Body of pancreas (tissue), 4 donors: ENCODE measurements around the gene SLC25A13.

Source experiments
- POLR2A ChIP-seq, 3 donors: fragments of 450-650 bp; IDR thresholded peaks; one replicate each; pipeline ENCODE4 v1.6.1; 2016; ENCODE audit warnings: antibody characterized with exemption in 3 of 3, mild to moderate bottlenecking in 2 of 3
- TF ChIP-seq, protein P1 (sequence below), 7 experiments: fragments of 450-650 bp in 4 of 7; fragments of 200-600 bp in 3 of 7; sonication (generic) in 3 of 7; IDR thresholded peaks; one replicate each; pipeline ENCODE4 v1.5.1; 2016 to 2019; ENCODE audit warnings: antibody characterized with exemption in 7 of 7

DNA sequence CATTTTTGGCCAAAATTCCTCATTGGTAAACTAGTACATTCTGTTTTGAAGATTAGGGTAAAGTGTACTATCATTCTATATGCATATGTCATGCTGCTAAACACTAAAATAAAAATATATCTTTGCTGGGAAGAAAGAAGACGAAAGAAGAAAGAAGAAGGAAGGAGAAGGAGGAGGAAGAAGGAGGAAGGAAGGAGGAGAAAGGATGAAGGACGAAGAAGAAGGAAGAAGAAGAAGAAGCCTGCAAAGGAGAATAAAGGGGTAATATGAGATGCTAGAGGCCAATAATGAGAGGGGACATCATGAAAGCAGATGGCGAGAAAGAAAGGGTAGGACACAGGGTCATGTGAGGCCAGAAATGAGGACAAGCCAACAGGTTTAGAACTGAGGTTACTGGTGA, 8.0 kb downstream of the SLC25A13 start:
- TF ChIP-seq, protein P1, sequence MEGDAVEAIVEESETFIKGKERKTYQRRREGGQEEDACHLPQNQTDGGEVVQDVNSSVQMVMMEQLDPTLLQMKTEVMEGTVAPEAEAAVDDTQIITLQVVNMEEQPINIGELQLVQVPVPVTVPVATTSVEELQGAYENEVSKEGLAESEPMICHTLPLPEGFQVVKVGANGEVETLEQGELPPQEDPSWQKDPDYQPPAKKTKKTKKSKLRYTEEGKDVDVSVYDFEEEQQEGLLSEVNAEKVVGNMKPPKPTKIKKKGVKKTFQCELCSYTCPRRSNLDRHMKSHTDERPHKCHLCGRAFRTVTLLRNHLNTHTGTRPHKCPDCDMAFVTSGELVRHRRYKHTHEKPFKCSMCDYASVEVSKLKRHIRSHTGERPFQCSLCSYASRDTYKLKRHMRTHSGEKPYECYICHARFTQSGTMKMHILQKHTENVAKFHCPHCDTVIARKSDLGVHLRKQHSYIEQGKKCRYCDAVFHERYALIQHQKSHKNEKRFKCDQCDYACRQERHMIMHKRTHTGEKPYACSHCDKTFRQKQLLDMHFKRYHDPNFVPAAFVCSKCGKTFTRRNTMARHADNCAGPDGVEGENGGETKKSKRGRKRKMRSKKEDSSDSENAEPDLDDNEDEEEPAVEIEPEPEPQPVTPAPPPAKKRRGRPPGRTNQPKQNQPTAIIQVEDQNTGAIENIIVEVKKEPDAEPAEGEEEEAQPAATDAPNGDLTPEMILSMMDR (IDR thresholded peaks at IDR 0.05) = no peak
- no peak for TF ChIP-seq POLR2A (IDR thresholded peaks at IDR 0.05)
